IMR-90 (cell line): ENCODE data around the gene DYNLT3. TPM values are rescaled to one million over a fixed set of nuclear protein-coding genes. Genes with fewer than 3 reads are reported as not detected.

Experiments
- ATAC-seq: fragments of 200-7000 bp; cut with Tn5 transposase; 2 replicates; pipeline ENCODE4 v1.9.1; 2020; ENCODE audit warnings: low read depth, mild to moderate bottlenecking, moderate library complexity
- BruUV-seq: library from RNA; stranded (reverse); fragments of 400-500 nt; replicated peaks from 2 replicates; lab custom pipeline; 2021; lab: Mats Ljungman, UMichigan
- CTCF ChIA-PET: fragments of 300-600 bp; formaldehyde crosslinking; extraction: SDS; loops from one replicate; lab custom pipeline; 2021; ENCODE audit warnings: antibody characterized with exemption; lab: Yijun Ruan, JAX
- POLR2A ChIA-PET: fragments of 300-600 bp; sonication (Branson Sonifier 250); formaldehyde crosslinking; loops from one replicate; lab custom pipeline; 2022; ENCODE audit warnings: antibody characterized with exemption; ENCODE audit not compliant: unreplicated experiment; lab: Charles Lee
- DNase-seq: peaks from one replicate; pipeline ENCODE4 v3.0.0; 2013
- H2AFZ ChIP-seq: replicated peaks from 2 replicates; pipeline ENCODE3; 2013; ENCODE audit warnings: low read length, mild to moderate bottlenecking; ENCODE audit not compliant: poor library complexity
- H2AK5ac ChIP-seq: 2 replicates; pipeline ENCODE4 v1.6.1; 2013; ENCODE audit warnings: low read depth, low read length, inconsistent platforms
- H2AK9ac ChIP-seq: replicated peaks from 2 replicates; pipeline ENCODE3; 2013; ENCODE audit warnings: mild to moderate bottlenecking, low read depth, low read length, moderate library complexity; ENCODE audit not compliant: poor library complexity
- H2BK120ac ChIP-seq: 2 replicates; pipeline ENCODE4 v1.6.1; 2013; ENCODE audit warnings: low read depth, low read length, inconsistent platforms
- H2BK15ac ChIP-seq: 3 replicates; pipeline ENCODE4 v1.6.1; 2013; ENCODE audit warnings: low read depth, low read length, inconsistent platforms
- H2BK20ac ChIP-seq: 2 replicates; pipeline ENCODE4 v1.6.1; 2013; ENCODE audit warnings: low read depth, mild to moderate bottlenecking, inconsistent platforms, low read length, moderate library complexity
- H2BK5ac ChIP-seq: 2 replicates; pipeline ENCODE4 v1.6.1; 2013; ENCODE audit warnings: mild to moderate bottlenecking, low read depth, low read length, inconsistent platforms; ENCODE audit not compliant: poor library complexity, severe bottlenecking
- H3K14ac ChIP-seq: replicated peaks from 2 replicates; pipeline ENCODE4 v1.6.1; 2013; ENCODE audit warnings: low read depth, low read length, inconsistent platforms
- H3K18ac ChIP-seq: 2 replicates; pipeline ENCODE4 v1.6.1; 2013; ENCODE audit warnings: low read depth, low read length, control low read depth
- H3K23ac ChIP-seq: 2 replicates; pipeline ENCODE4 v1.6.1; 2013; ENCODE audit warnings: low read depth, low read length, inconsistent platforms
- H3K27ac ChIP-seq: 2 replicates; pipeline ENCODE4 v1.5.1; 2013; ENCODE audit warnings: mild to moderate bottlenecking, control low read depth, low read length; ENCODE audit not compliant: insufficient read depth
- H3K27me3 ChIP-seq: 2 replicates; pipeline ENCODE4 v1.6.1; 2013; ENCODE audit warnings: low read length; ENCODE audit not compliant: control insufficient read depth, insufficient read depth
- H3K36me3 ChIP-seq: 2 replicates; pipeline ENCODE4 v1.6.1; 2013; ENCODE audit warnings: low read length, mixed read lengths; ENCODE audit not compliant: control insufficient read depth, insufficient read depth
- H3K4ac ChIP-seq: 2 replicates; pipeline ENCODE4 v1.6.1; 2013; ENCODE audit warnings: low read depth, low read length, inconsistent platforms
- H3K4me1 ChIP-seq: 2 replicates; pipeline ENCODE4 v1.6.1; 2013; ENCODE audit warnings: low read length, mixed read lengths; ENCODE audit not compliant: control insufficient read depth, insufficient read depth
- H3K4me2 ChIP-seq: 2 replicates; pipeline ENCODE4 v1.6.1; 2013; ENCODE audit warnings: low read depth, mild to moderate bottlenecking, control low read depth, low read length, moderate library complexity
- H3K4me3 ChIP-seq: 2 replicates; pipeline ENCODE4 v1.5.1; 2013; ENCODE audit warnings: low read depth, mild to moderate bottlenecking, control low read depth, low read length, moderate library complexity; ENCODE audit not compliant: insufficient read depth
- H3K56ac ChIP-seq: 2 replicates; pipeline ENCODE4 v1.6.1; 2013; ENCODE audit warnings: low read length, inconsistent platforms; ENCODE audit not compliant: insufficient read depth; ENCODE audit errors: extremely low read depth
- H3K79me1 ChIP-seq, 2 experiments: 2 replicates each; pipeline ENCODE4 v1.6.1; 2013; ENCODE audit warnings: low read length in 2 of 2, inconsistent platforms in 1 of 2, low read depth in 1 of 2
- H3K9ac ChIP-seq: 2 replicates; pipeline ENCODE4 v1.6.1; 2013; ENCODE audit warnings: low read depth, low read length, control low read depth
- H3K9me1 ChIP-seq: 2 replicates; pipeline ENCODE4 v1.6.1; 2013; ENCODE audit warnings: low read length, inconsistent platforms; ENCODE audit not compliant: insufficient read depth
- H3K9me3 ChIP-seq: 2 replicates; pipeline ENCODE4 v1.6.1; 2013; ENCODE audit warnings: low read length; ENCODE audit not compliant: control insufficient read depth, insufficient read depth
- H4K20me1 ChIP-seq: 2 replicates; pipeline ENCODE4 v1.6.1; 2013; ENCODE audit warnings: low read length, inconsistent platforms; ENCODE audit not compliant: insufficient read depth
- H4K5ac ChIP-seq: 2 replicates; pipeline ENCODE4 v1.6.1; 2013; ENCODE audit warnings: mild to moderate bottlenecking, low read depth, low read length, control low read depth
- H4K8ac ChIP-seq, 2 experiments: 2 replicates each; pipeline ENCODE4 v1.6.1; 2013; ENCODE audit warnings: low read depth in 2 of 2, low read length in 2 of 2, control low read depth in 1 of 2, inconsistent platforms in 1 of 2
- H4K91ac ChIP-seq: 2 replicates; pipeline ENCODE4 v1.6.1; 2013; ENCODE audit warnings: low read depth, low read length, inconsistent platforms; ENCODE audit not compliant: insufficient read depth
- BHLHE40 ChIP-seq: fragments of 150-350 bp; IDR thresholded peaks from 2 replicates; pipeline ENCODE4 v1.6.1; 2016; ENCODE audit warnings: mild to moderate bottlenecking, low read depth, low read length
- CEBPB ChIP-seq: IDR thresholded peaks from 2 replicates; pipeline ENCODE4 v1.6.1; 2012; ENCODE audit warnings: low read depth, low read length, improper control_type of control experiment
- CHD1 ChIP-seq: IDR thresholded peaks from 2 replicates; pipeline ENCODE4 v1.6.1; 2012; ENCODE audit warnings: low read depth, low read length, improper control_type of control experiment
- FOS ChIP-seq: fragments of 150-350 bp; IDR thresholded peaks from 2 replicates; pipeline ENCODE4 v1.6.1; 2016; ENCODE audit warnings: low read depth, low read length
- MAFK ChIP-seq: IDR thresholded peaks from 2 replicates; pipeline ENCODE4 v1.6.1; 2012; ENCODE audit warnings: low read depth, low read length, improper control_type of control experiment
- MAZ ChIP-seq: IDR thresholded peaks from 2 replicates; pipeline ENCODE4 v1.6.1; 2012; ENCODE audit warnings: low read depth, mild to moderate bottlenecking, low read length, improper control_type of control experiment, moderate library complexity, borderline replicate concordance
- MXI1 ChIP-seq: IDR thresholded peaks from 2 replicates; pipeline ENCODE4 v1.6.1; 2012; ENCODE audit warnings: low read depth, mild to moderate bottlenecking, low read length, moderate library complexity, borderline replicate concordance
- NFE2L2 ChIP-seq: fragments of 150-350 bp; IDR thresholded peaks from 2 replicates; pipeline ENCODE4 v1.6.1; 2016; ENCODE audit warnings: low read depth, mild to moderate bottlenecking, low read length
- POLR2A ChIP-seq: IDR thresholded peaks from 2 replicates; pipeline ENCODE4 v1.6.1; 2012; ENCODE audit warnings: mild to moderate bottlenecking, low read depth, low read length
- RAD21 ChIP-seq: IDR thresholded peaks from 2 replicates; pipeline ENCODE4 v1.6.1; 2012; ENCODE audit warnings: low read length, improper control_type of control experiment
- RCOR1 ChIP-seq: IDR thresholded peaks from 2 replicates; pipeline ENCODE4 v1.6.1; 2012; ENCODE audit warnings: mild to moderate bottlenecking, low read length, improper control_type of control experiment; ENCODE audit not compliant: insufficient replicate concordance
- RFX5 ChIP-seq: IDR thresholded peaks from 2 replicates; pipeline ENCODE4 v1.8.0; 2012; ENCODE audit warnings: low read depth, mild to moderate bottlenecking, low read length, moderate library complexity
- SMC3 ChIP-seq: fragments of 150-350 bp; IDR thresholded peaks from 2 replicates; pipeline ENCODE4 v1.6.1; 2016; ENCODE audit warnings: low read depth, mild to moderate bottlenecking, antibody characterized with exemption, low read length, moderate library complexity
- USF2 ChIP-seq: fragments of 150-350 bp; IDR thresholded peaks from 2 replicates; pipeline ENCODE4 v1.6.1; 2017; ENCODE audit warnings: mild to moderate bottlenecking, antibody characterized with exemption, low read length, low read depth
- WGBS, 2 experiments: methylation state at CpG; one replicate each; pipeline versions ENCODE4 v1.1.5 to v1.1.7; 2013; ENCODE audit warnings: missing lambda C conversion rate in 2 of 2; ENCODE audit not compliant: insufficient read length in 1 of 2; ENCODE audit errors: extremely low coverage in 2 of 2; 5-methylcytosine and 5-hydroxymethylcytosine counted together
- dilution Hi-C: fragments of 300-500 bp; cut with HindIII; formaldehyde crosslinking; loops from one replicate; pipeline ENCODE4 v1.14.3; 2018; ENCODE audit warnings: low sequenced_read_pairs; ENCODE audit not compliant: unreplicated experiment
- in situ Hi-C: fragments of 300-500 bp; cut with MboI; formaldehyde crosslinking; loops from 3 replicates; pipeline ENCODE4 v1.14.3; 2019; ENCODE audit warnings: low sequenced_read_pairs, inconsistent platforms, mixed read lengths
- intact Hi-C: fragments of 100-400 bp; cut with micrococcal nuclease; formaldehyde crosslinking; loops from 2 replicates; pipeline ENCODE4 v1.10.0; 2022
- polyA plus RNA-seq, 3 experiments: library from polyadenylated mRNA; depleted of rRNA; stranded (reverse); fragments of >200 nt; gene quantifications; 2 replicates each; pipeline ENCODE4 v1.2.3, GENCODE V29; 2012; ENCODE audit warnings: low replicate concordance in 1 of 3
- total RNA-seq: library from RNA; depleted of rRNA; stranded (reverse); fragments of >200 nt; gene quantifications from 2 replicates; pipeline ENCODE4 v1.2.3, GENCODE V29; 2012
- TF ChIP-seq, protein P1 (sequence below): conservative IDR thresholded peaks from 2 replicates; pipeline ENCODE4 v1.5.1; 2012; ENCODE audit warnings: mild to moderate bottlenecking, low read depth, low read length, improper control_type of control experiment
- TF ChIP-seq, protein P2 (sequence below): fragments of 150-350 bp; IDR thresholded peaks from 2 replicates; pipeline ENCODE4 v1.6.1; 2016; ENCODE audit warnings: low read depth, mild to moderate bottlenecking, low read length, moderate library complexity, borderline replicate concordance

Gene DYNLT3
- total and polyA plus RNA-seq, 2 of the 4 experiments (the other 2 are of a cell fraction) = 15.7 to 18.8 TPM

- TF ChIP-seq, protein P1, sequence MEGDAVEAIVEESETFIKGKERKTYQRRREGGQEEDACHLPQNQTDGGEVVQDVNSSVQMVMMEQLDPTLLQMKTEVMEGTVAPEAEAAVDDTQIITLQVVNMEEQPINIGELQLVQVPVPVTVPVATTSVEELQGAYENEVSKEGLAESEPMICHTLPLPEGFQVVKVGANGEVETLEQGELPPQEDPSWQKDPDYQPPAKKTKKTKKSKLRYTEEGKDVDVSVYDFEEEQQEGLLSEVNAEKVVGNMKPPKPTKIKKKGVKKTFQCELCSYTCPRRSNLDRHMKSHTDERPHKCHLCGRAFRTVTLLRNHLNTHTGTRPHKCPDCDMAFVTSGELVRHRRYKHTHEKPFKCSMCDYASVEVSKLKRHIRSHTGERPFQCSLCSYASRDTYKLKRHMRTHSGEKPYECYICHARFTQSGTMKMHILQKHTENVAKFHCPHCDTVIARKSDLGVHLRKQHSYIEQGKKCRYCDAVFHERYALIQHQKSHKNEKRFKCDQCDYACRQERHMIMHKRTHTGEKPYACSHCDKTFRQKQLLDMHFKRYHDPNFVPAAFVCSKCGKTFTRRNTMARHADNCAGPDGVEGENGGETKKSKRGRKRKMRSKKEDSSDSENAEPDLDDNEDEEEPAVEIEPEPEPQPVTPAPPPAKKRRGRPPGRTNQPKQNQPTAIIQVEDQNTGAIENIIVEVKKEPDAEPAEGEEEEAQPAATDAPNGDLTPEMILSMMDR = no peak
- TF ChIP-seq MAZ = no peak
- TF ChIP-seq CEBPB = no peak
- TF ChIP-seq, protein P2, sequence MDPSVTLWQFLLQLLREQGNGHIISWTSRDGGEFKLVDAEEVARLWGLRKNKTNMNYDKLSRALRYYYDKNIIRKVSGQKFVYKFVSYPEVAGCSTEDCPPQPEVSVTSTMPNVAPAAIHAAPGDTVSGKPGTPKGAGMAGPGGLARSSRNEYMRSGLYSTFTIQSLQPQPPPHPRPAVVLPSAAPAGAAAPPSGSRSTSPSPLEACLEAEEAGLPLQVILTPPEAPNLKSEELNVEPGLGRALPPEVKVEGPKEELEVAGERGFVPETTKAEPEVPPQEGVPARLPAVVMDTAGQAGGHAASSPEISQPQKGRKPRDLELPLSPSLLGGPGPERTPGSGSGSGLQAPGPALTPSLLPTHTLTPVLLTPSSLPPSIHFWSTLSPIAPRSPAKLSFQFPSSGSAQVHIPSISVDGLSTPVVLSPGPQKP = no peak
- no peak for TF ChIP-seq FOS
- no peak for TF ChIP-seq POLR2A
- no peak for TF ChIP-seq CHD1
- no peak for TF ChIP-seq RCOR1
- TF ChIP-seq NFE2L2 = no peak
- no peak for TF ChIP-seq MXI1
- TF ChIP-seq RFX5 = no peak
- no peak for TF ChIP-seq USF2
- TF ChIP-seq MAFK = no peak
- no peak for TF ChIP-seq SMC3
- TF ChIP-seq RAD21 = no peak
- no peak for TF ChIP-seq BHLHE40
- Histone ChIP-seq H2BK5ac (no peak overlapping the region), H2AK5ac (no peak overlapping the region), H3K27me3 (no peaks in the 10 kb centered on the region; the same call in 1 of the 2 replicates), H2AFZ (no peak overlapping the region), H3K27ac (no peak overlapping the region), H3K18ac (no peak overlapping the region), H3K9ac (no peak overlapping the region), H3K23ac (no peak overlapping the region), H2AK9ac (no peak overlapping the region), H3K14ac (no peak overlapping the region), H3K56ac (no peak overlapping the region), H3K9me3 (no peaks in the 10 kb centered on the region), H3K4ac (no peak overlapping the region), H3K36me3 (no peaks in the 10 kb centered on the region), H3K4me2 (no peak overlapping the region), H2BK15ac (no peak overlapping the region), H2BK20ac (no peak overlapping the region), H4K5ac (no peak overlapping the region), H3K79me1 (no peaks in the 10 kb centered on the region), H4K20me1 (no peaks in the 10 kb centered on the region), H3K4me1 (no peaks in the 10 kb centered on the region), H3K4me3 (no peak overlapping the region), H4K91ac (no peak overlapping the region), H2BK120ac (no peak overlapping the region), H4K8ac (no peak overlapping the region), H3K9me1 (no peaks in the 10 kb centered on the region)
- in situ Hi-C loops = no loop called here
- intact Hi-C loops = no loop called here
- BruUV-seq = no TSS peak
- dilution Hi-C loops = no loop called here
- WGBS, 2 experiments = 40% methylated on average over 1 of the region's 3 CpGs; no CpG with 5 or more reads in 1 of the 2 experiments
- ATAC-seq = no peak
- POLR2A ChIA-PET = no interaction called here
- DNase-seq = no peak
- CTCF ChIA-PET = no interaction called here
Measured at GRCh38 chrX:37894725-37895124, 47.4 kb upstream of the DYNLT3 start.
